ENCODE data around the gene KCP. TPM values are rescaled to one million over a fixed set of nuclear protein-coding genes. Genes with fewer than 3 reads are reported as not detected.
"Not testable (repeated sequence)": the region's sequence is repeated elsewhere in the genome, so short reads cannot be mapped to it uniquely, and the experiment has no call there.

The KCP gene
- polyA plus RNA-seq (ENCODE audit: insufficient read length), result 21.6 TPM
- long read RNA-seq, donor 1, partial matches to known transcripts, result 0 of 1 reads
- long read RNA-seq, donor 1, other reads (novel, unspliced or antisense), result 0 of 1 reads
- long read RNA-seq, donor 2, result 0 reads
- long read RNA-seq, donor 3, result 0 reads
- long read RNA-seq, donor 4, result 0 reads
- long read RNA-seq, donor 5, result 0 reads
- long read RNA-seq, donor 6, result 0 reads
- long read RNA-seq, donor 7, result 0 reads
- long read RNA-seq, donor 8, result 0 reads

- no peak for DNase-seq
Measured at GRCh38 chr7:128910569-128910945, at the start of gene KCP. KCP (minus strand) TSS chr7:128910709; CDS start chr7:128910676, 33 bp downstream.

GRCh38 chr7:128959296-128959695, 48.8 kb upstream of the KCP start:
- DNase-seq, result no peak

DNA sequence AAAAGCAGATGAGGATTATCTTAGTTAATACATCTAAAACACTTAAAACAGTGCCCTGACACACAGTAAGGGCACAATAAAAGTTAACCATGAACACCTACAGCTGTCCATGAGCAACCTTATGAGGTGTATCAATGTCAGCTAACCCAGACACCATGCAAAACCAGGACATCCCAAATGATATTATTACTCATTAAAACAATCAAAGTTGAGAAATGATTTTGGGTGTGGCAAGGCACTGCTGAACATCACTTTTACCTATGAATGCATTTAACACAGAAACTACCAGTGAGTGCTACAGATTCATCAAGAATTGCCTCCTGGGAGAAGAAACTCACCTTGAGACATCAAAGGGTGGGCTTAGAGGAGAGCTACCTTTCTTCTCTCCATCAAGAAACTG, 45.5 kb upstream of the KCP start:
- DNase-seq, result no peak

DNA sequence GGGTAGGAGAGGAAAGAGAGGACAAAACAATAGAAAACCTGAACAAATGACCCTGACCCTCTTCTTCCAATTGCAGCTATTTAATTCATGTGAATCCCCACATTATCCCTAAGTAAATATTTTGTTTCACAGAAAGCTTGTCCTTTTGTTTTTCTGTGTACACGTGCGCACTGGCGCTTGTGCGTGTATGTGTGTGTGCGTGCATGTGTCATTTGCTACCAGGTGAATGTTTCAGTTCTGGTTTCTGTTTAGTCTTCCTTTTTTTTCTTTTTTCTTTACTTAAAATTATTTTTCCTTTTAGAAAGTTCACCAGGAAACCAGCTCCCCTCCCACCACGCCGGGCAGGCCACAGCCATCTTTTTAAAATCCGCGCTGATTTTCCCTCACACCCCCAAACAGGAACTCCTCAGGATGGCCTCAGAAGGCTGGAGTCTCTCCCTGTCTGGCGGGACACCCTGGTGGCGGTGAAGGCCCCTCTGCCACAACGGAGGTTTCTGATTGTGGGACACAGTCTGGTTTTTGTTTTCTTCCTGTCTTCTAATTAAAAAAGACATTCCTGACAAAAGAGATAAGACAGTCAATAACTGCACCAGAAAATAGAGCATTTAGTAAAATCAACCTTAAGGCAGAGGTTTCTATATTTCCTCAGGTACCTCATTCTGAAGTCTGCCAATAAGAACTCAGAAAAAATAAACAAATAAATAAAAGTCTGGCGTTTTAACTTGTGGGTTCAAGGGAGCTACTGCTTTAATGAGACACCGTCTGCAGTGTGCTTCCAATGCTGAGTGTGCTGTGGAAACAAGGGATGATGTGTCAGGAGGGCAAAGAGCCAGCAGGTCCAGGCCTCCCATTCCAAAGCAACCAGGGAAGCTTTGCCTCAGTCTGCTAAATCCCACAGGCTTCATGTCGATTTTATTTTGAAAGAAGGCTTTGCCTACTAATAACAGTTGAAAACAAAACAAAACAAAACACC, 44.6 kb upstream of the KCP start:
- DNase-seq, result no peak

DNA sequence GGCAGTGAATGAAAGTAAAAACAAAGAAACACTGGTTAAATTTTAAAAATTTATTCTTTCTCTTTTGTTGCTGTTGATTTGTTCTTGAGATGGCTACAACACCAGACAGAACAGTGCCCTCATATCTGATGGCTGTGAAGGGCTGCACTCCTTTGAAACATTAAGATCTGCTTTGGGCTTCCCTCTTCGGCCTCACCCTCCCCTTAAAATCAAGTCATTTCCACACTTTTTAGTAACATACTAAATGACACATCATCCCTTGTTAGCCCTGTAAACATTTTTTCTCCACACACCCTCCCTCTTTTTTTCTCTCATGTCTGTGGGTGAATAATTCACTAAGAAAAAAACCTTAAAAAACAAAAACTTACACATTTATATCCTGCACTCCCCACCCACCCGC, 43.6 kb upstream of the KCP start:
- no peak for DNase-seq

DNA sequence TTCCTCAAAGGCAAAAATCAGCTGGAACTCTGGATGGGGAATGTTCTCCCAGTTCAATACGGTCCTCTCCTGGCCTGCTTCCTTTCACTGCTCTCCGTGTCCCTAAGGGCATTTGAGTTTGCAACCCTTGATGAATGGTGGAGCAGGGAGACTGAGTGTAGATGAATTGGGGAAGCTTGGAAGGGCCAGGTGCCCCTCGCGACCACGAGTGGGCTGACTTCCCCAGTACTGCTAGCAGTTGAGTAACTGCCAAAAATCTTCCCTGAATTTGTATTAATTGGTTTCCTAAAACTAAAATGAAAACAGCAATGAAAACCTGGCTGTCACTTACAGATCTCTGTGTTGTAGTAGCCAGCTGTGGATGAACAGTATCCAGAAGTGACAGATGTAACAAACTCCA, 40.8 kb upstream of the KCP start:
- no peak for DNase-seq

GRCh38 chr7:128948976-128949760, 38.7 kb upstream of the KCP start:
- DNase-seq, result no peak

- DNase-seq, result no peak
Measured at GRCh38 chr7:128948312-128948973, 37.9 kb upstream of the KCP start.

GRCh38 chr7:128947854-128948253, 37.3 kb upstream of the KCP start:
- no peak for DNase-seq

DNA sequence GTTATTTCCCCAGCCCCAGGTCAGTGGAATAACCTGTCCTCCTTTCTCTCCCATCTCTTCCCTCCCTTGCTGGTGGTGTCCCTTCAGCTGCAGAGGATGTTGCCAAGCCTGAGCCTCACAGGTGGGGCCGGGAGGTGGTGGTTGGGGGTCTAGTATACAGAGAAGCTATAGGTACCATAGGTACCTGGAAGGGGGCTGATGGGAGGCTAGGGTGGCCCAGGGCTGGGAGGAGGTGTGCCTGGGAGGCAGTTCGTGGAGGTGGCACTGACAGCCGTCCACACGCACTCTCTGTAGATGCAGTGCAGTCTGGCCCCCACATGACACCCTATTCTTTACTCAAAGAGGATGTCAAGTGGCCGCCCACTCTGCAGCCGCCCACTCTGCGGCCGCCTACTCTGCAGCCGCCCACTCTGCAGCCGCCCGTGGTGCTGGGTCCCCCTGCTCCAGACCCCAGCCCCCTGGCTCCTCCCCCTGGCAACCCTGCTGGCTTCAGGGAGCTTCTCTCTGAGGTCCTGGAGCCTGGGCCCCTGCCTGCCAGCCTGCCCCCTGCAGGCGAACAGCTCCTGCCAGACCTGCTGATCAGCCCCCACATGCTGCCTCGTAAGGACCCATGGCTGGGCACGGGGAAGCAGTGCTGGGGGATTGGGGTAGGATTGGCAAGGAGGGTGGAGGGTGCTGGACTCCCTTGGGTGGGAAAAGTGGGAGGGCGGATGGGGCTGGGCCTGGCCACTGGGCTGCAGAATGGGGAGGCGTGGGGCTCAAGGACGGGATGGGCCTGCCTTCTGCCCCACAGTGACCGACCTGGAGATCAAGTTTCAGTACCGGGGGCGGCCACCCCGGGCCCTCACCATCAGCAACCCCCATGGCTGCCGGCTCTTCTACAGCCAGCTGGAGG, 36.7 kb upstream of the KCP start:
- DNase-seq, result no peak

GRCh38 chr7:128945668-128946366, 35.3 kb upstream of the KCP start:
- no peak for DNase-seq

GRCh38 chr7:128944487-128945236, 34.2 kb upstream of the KCP start:
- DNase-seq, result no peak

- not testable (repeated sequence) for DNase-seq
Measured at GRCh38 chr7:128943251-128943650, 32.7 kb upstream of the KCP start.

GRCh38 chr7:128941946-128942526, 31.5 kb upstream of the KCP start:
- DNase-seq, result no peak

GRCh38 chr7:128941323-128941890, 30.9 kb upstream of the KCP start:
- no peak for DNase-seq

DNA sequence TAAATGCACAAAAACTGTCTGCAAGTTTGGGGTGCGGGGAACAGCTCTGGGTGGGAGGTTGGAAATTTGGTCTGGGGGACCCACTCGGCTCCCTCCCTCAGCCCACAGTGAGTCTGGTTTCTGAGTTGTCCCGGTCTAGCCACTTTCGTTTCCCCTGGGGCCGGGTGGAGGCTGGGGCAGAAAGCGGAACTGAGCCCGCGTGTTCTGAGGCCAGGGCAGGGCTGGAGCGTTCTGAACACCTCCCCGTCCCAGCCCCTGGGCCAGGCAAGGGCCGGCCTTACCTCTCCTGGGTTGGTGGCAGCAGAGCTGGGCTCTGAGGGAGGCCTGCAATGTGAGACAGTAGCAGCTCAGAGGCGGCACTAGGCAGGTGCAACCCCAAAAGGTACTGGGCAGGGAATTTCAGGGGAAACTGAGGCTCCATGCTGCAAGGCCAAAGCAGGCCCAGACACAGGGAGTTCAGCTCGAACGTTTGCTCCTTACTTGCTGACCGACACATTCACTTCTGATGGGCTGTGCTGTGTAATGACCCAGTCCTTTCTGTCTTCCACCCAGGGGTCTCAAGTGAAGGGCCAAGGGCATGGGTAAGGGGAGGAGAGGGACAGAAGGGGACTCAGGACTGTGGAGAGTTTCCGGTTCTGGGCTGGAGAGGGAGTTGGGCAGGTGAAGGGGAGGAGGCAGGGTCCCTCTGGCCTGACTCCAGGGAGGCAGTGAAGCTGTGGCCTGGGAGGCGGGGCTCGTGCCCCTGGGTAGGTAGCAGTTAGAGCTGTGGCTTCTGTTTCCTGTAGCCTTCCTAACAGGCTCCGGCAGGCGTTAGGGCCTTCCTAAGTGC, 30.2 kb upstream of the KCP start:
- DNase-seq, result no peak

- DNase-seq, result no peak
Measured at GRCh38 chr7:128939861-128940410, 29.4 kb upstream of the KCP start.
